Activated CD4-positive, alpha-beta T cell treated with anti-CD3 and anti-CD28 coated beads, Interleukin-10, Interleukin-2, amounts not matched to agents 100 ng/mL and 50 ng/mL, durations not matched to agents 16 hours and 8 hours (primary cell): ENCODE data around the gene VDAC2.

Source experiments
- DNase-seq: peaks from one replicate; pipeline ENCODE4 v3.0.0-alpha.2; 2020

Gene VDAC2

DNA sequence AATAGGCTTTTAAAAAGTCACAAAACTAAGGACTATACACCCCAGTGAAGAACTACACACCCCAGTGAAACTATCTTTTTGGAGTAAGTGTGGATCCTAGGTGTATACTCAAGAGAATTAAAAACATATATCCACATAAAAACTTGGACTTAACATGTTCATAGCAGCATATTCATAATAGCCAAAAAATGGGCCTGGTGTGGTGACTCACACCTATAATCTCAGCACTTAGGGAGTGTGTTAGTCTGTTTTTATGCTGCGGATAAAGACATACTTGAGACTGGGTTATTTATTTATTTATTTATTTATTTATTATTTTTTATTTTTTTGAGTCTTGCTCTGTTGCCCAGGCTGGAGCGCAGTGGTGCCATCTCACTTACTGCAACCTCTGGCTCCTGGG is 44.1 kb downstream of the VDAC2 start:
- no peak for DNase-seq

DNA sequence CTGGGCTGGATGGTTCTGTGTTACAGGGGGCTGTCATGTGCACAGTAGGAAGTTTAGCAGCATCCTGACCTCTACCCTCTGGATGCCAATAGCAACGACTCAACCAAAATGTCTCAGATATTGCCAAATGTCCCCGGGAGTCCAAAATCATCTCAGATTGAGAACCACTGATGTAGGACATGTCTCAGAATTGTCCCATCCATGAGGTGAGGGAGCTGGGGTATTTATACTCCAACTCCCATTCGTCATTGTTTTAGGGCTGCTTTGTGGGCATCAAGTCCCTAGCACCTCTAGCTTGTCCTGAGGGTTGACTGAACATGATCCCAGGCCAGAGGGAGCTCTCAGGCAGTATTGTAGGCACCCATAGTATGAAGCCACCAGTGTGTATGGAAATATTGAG is 50.4 kb downstream of the VDAC2 start:
- DNase-seq = no peak

- no peak for DNase-seq
These were observed 51.5 kb downstream of the VDAC2 start for GRCh38 chr10:75261813-75262705.

- no peak for DNase-seq
These were observed 53.2 kb downstream of the VDAC2 start for GRCh38 chr10:75263806-75264205.

DNA sequence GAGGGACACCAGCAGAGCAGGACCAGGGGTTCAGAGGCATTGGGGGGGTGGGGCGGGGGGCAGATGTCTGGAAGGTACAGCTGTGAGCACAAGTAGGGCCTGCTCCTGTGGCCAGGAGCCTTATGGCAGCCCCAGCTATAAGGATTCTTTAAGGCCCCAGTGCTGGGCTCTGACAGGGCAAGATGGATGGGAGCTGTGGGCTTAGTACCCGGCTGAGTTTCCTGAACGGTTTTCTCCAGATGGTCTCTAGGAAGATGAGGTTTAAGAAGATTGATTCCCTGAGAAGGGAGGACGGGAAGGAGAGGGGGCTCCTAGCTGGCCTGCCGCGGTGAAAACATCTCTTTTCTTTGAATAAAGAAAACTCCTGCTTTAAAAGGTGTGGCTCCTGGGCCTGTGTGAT is 55.3 kb downstream of the VDAC2 start:
- DNase-seq = no peak

DNA sequence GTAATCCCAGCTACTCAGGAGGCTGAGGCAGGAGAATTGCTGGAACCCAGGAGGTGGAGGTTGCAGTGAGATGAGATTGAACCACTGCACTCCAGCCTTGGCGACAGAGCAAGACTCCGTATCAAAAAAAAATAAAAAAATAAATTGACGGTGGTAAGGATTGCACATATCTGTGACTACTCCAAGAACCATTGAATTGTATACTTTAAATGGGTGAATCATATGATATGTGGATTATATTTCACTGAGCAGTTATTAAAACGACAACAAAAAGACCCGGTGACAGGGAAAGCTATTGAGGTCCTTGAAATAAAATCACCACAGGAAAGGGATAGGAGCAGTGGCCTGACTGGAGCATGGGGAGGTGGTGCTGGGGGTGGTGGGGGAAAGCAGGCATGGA is 56.3 kb downstream of the VDAC2 start:
- no peak for DNase-seq

GRCh38 chr10:75269605-75270004 is 59.0 kb downstream of the VDAC2 start:
- no peak for DNase-seq

DNA sequence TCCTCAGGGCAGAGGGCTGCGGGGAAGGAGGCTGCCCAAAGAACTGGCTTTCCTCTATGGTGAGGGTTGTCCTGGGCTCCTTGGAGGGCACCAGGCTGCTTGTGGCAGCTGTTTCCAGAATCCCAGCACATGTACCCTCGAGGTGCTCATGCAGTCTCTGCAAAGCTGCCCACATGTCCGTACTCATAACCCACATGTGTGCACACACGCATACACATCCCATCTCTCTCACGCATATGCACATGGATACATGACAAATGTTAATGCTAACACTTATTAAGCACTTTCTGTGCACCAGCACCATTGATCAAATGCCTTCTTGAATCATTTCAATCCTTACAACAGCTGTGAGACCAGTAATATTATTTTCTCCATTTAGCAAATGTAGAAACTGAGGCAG is 61.5 kb downstream of the VDAC2 start:
- DNase-seq = no peak

DNA sequence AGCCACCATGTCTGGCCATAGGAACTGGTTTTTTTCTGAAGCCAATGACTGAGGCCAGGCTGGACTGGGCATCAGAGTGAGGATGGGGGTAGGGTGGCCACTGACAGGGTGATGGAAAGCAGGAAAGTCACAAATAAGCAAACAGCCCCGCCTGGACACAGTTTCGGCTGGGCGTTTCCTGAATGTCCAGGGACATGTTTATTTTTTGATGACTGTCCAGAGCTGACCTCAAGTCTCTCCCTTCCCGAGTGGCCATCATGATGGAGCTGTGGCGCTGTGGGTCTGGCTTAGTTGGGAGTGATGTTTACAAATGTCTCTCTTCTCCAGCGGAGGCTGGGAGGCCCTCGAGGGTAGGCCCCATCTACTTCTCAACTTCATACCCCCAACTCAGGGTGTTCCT is 62.3 kb downstream of the VDAC2 start:
- DNase-seq = no peak

DNA sequence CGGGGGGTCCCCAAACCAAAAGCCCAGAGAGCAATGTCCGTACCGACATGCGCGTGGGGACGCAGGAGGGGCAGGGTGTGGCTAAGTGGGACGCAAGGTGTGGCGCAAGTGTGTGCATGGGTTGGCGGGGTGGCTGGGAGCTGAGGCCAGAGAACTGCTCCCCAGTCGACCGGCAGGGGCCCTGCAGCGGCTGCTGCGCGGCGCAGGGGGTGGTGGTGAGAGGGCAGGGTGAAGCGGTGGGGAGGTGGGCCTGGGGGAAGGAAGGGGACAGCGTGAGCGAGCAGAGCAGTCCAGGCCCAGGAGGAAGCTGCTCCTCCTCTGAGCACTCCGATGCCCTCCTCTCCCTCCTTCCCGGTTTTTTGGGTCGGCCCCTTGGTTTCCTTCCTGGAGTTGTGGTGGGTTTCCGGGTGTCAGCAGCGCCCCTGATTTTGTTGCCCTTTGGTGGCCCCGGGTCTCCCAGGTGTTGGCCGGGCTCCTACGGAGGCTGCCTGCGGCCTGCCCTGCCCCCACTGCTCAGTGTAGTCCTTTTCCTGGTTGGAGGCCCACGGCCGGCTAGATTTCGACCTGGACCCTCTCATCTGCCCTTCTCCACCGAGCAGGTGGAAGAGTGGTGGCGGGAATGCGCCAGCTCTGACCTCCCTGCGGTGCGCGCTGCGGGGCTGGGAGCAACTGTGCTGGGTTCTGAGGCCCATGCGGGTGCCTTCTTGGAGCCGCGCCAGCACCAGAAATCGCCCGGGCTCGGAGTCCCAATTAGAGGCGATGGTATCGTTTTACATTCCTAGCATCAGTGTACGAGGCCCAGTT is 65.7 kb downstream of the VDAC2 start:
- DNase-seq = no peak

- no peak for DNase-seq
These were observed 69.6 kb downstream of the VDAC2 start for GRCh38 chr10:75280236-75280635.
